ENCODE data around the gene MEMO1.

The MEMO1 gene

GRCh38 chr2:32003791-32004190 is 7.0 kb downstream of the MEMO1 start:
- no peak overlapping the region for H2AFZ ChIP-seq (ENCODE audit: low read length)
- H3K4ac ChIP-seq (ENCODE audit: low read length), result no peak overlapping the region
- H4K8ac ChIP-seq (ENCODE audit: low read depth, low read length), result no peak overlapping the region
- no peak overlapping the region for H3K18ac ChIP-seq (ENCODE audit: low read length)
- peaks cover 3% of the 10 kb centered on the region for H3K79me1 ChIP-seq (ENCODE audit: low read depth, low read length)
- no peak overlapping the region for H3K4me3 ChIP-seq (ENCODE audit: low read length in 2 of 2)
- peaks cover 0 to 2% of the 10 kb centered on the region in 2 donors for H3K4me1 ChIP-seq (ENCODE audit: control insufficient read depth in 2 of 2, insufficient read depth in 1 of 2, low read depth in 1 of 2, low read length in 2 of 2)
- no peaks in the 10 kb centered on the region for H3K27me3 ChIP-seq (ENCODE audit: control insufficient read depth in 3 of 3, insufficient read depth in 3 of 3, low read depth in 1 of 3, low read length in 3 of 3)
- H2AK5ac ChIP-seq (ENCODE audit: low read depth, low read length), result no peak overlapping the region
- no peak overlapping the region for H2BK120ac ChIP-seq (ENCODE audit: low read depth, low read length)
- no peak overlapping the region for H4K91ac ChIP-seq (ENCODE audit: low read depth, low read length, poor library complexity)
- H2BK5ac ChIP-seq (ENCODE audit: low read length), result no peak overlapping the region
- DNase-seq (ENCODE audit: low spot score), result no peak
- no peak overlapping the region for H2BK15ac ChIP-seq (ENCODE audit: low read length)
- no CpG with 5 or more reads among the region's 2 CpGs for WGBS, 2 donors (ENCODE audit: extremely low coverage in 2 of 2, insufficient read length in 2 of 2, insufficient replicate concordance in 1 of 2)
- H3K23ac ChIP-seq (ENCODE audit: low read depth, low read length, poor library complexity), result no peak overlapping the region
- H3K36me3 ChIP-seq (replicated peaks in 1 of 2; ENCODE audit: control insufficient read depth in 2 of 2, insufficient read depth in 2 of 2, low read length in 2 of 2), result peaks cover 0 to 3% of the 10 kb centered on the region in 2 donors
- no peak overlapping the region for H2BK12ac ChIP-seq (ENCODE audit: low read length)
- H3K14ac ChIP-seq (ENCODE audit: low read length), result no peak overlapping the region
- no peak overlapping the region for H3K4me2 ChIP-seq (ENCODE audit: insufficient read depth, low read length, poor library complexity, severe bottlenecking)
- H3K27ac ChIP-seq (replicated peaks; ENCODE audit: low read length), result no peak overlapping the region
- H3K9ac ChIP-seq (ENCODE audit: low read depth, low read length, poor library complexity), result no peak overlapping the region
- no peaks in the 10 kb centered on the region for H3K9me3 ChIP-seq (replicated peaks in 1 of 2; ENCODE audit: control insufficient read depth in 2 of 2, insufficient read depth in 1 of 2, low read depth in 1 of 2, low read length in 2 of 2)

GRCh38 chr2:32002406-32002805 is 8.4 kb downstream of the MEMO1 start:
- Histone ChIP-seq H3K27me3 (ENCODE audit: control insufficient read depth in 3 of 3, insufficient read depth in 3 of 3, low read depth in 1 of 3, low read length in 3 of 3) (no peaks in the 10 kb centered on the region), H2BK5ac (ENCODE audit: low read length) (no peak overlapping the region), H2AK5ac (ENCODE audit: low read depth, low read length) (no peak overlapping the region), H3K23ac (ENCODE audit: low read depth, low read length, poor library complexity) (no peak overlapping the region), H3K18ac (ENCODE audit: low read length) (no peak overlapping the region), H3K14ac (ENCODE audit: low read length) (no peak overlapping the region), H2BK120ac (ENCODE audit: low read depth, low read length) (no peak overlapping the region), H3K27ac (replicated peaks; ENCODE audit: low read length) (no peak overlapping the region), H2AFZ (ENCODE audit: low read length) (no peak overlapping the region), H3K4me2 (ENCODE audit: insufficient read depth, low read length, poor library complexity, severe bottlenecking) (no peak overlapping the region), H3K79me1 (ENCODE audit: low read depth, low read length) (peaks cover 3% of the 10 kb centered on the region), H4K8ac (ENCODE audit: low read depth, low read length) (no peak overlapping the region), H2BK12ac (ENCODE audit: low read length) (no peak overlapping the region), H3K4me1 (ENCODE audit: control insufficient read depth in 2 of 2, insufficient read depth in 1 of 2, low read depth in 1 of 2, low read length in 2 of 2) (no peaks in the 10 kb centered on the region), H3K4me3 (ENCODE audit: low read length in 2 of 2) (no peak overlapping the region), H3K9ac (ENCODE audit: low read depth, low read length, poor library complexity) (no peak overlapping the region), H3K4ac (ENCODE audit: low read length) (no peak overlapping the region), H3K36me3 (replicated peaks in 1 of 2; ENCODE audit: control insufficient read depth in 2 of 2, insufficient read depth in 2 of 2, low read length in 2 of 2) (peaks cover 0 to 3% of the 10 kb centered on the region in 2 donors), H4K91ac (ENCODE audit: low read depth, low read length, poor library complexity) (no peak overlapping the region), H3K9me3 (replicated peaks in 1 of 2; ENCODE audit: control insufficient read depth in 2 of 2, insufficient read depth in 1 of 2, low read depth in 1 of 2, low read length in 2 of 2) (no peaks in the 10 kb centered on the region), H2BK15ac (ENCODE audit: low read length) (no peak overlapping the region)
- no CpG with 5 or more reads among the region's 3 CpGs for WGBS, 2 donors (ENCODE audit: extremely low coverage in 2 of 2, insufficient read length in 2 of 2, insufficient replicate concordance in 1 of 2)
- no peak for DNase-seq (ENCODE audit: low spot score)

- H3K4me2 ChIP-seq (ENCODE audit: insufficient read depth, low read length, poor library complexity, severe bottlenecking), result no peak overlapping the region
- no peak overlapping the region for H2BK120ac ChIP-seq (ENCODE audit: low read depth, low read length)
- H3K14ac ChIP-seq (ENCODE audit: low read length), result no peak overlapping the region
- H3K36me3 ChIP-seq (replicated peaks in 1 of 2; ENCODE audit: control insufficient read depth in 2 of 2, insufficient read depth in 2 of 2, low read length in 2 of 2), result no peaks in the 10 kb centered on the region
- H3K27ac ChIP-seq (replicated peaks; ENCODE audit: low read length), result no peak overlapping the region
- H3K18ac ChIP-seq (ENCODE audit: low read length), result no peak overlapping the region
- WGBS, 2 donors (ENCODE audit: extremely low coverage in 2 of 2, insufficient read length in 2 of 2, insufficient replicate concordance in 1 of 2), result no CpG with 5 or more reads among the region's 4 CpGs
- no peak overlapping the region for H3K9ac ChIP-seq (ENCODE audit: low read depth, low read length, poor library complexity)
- DNase-seq (ENCODE audit: low spot score), result no peak
- no peak overlapping the region for H2BK15ac ChIP-seq (ENCODE audit: low read length)
- no peak overlapping the region for H4K91ac ChIP-seq (ENCODE audit: low read depth, low read length, poor library complexity)
- no peak overlapping the region for H2BK12ac ChIP-seq (ENCODE audit: low read length)
- H3K27me3 ChIP-seq (ENCODE audit: control insufficient read depth in 3 of 3, insufficient read depth in 3 of 3, low read depth in 1 of 3, low read length in 3 of 3), result no peaks in the 10 kb centered on the region
- H3K4me1 ChIP-seq (ENCODE audit: control insufficient read depth in 2 of 2, insufficient read depth in 1 of 2, low read depth in 1 of 2, low read length in 2 of 2), result no peaks in the 10 kb centered on the region
- no peaks in the 10 kb centered on the region for H3K9me3 ChIP-seq (replicated peaks in 1 of 2; ENCODE audit: control insufficient read depth in 2 of 2, insufficient read depth in 1 of 2, low read depth in 1 of 2, low read length in 2 of 2)
- no peak overlapping the region for H2AK5ac ChIP-seq (ENCODE audit: low read depth, low read length)
- H3K79me1 ChIP-seq (ENCODE audit: low read depth, low read length), result peaks cover 6% of the 10 kb centered on the region
- H2BK5ac ChIP-seq (ENCODE audit: low read length), result no peak overlapping the region
- no peak overlapping the region for H3K23ac ChIP-seq (ENCODE audit: low read depth, low read length, poor library complexity)
- no peak overlapping the region for H4K8ac ChIP-seq (ENCODE audit: low read depth, low read length)
- no peak overlapping the region for H3K4ac ChIP-seq (ENCODE audit: low read length)
- H2AFZ ChIP-seq (ENCODE audit: low read length), result no peak overlapping the region
- no peak overlapping the region for H3K4me3 ChIP-seq (ENCODE audit: low read length in 2 of 2)
Measured at GRCh38 chr2:31999438-31999837, 11.4 kb downstream of the MEMO1 start.

DNA sequence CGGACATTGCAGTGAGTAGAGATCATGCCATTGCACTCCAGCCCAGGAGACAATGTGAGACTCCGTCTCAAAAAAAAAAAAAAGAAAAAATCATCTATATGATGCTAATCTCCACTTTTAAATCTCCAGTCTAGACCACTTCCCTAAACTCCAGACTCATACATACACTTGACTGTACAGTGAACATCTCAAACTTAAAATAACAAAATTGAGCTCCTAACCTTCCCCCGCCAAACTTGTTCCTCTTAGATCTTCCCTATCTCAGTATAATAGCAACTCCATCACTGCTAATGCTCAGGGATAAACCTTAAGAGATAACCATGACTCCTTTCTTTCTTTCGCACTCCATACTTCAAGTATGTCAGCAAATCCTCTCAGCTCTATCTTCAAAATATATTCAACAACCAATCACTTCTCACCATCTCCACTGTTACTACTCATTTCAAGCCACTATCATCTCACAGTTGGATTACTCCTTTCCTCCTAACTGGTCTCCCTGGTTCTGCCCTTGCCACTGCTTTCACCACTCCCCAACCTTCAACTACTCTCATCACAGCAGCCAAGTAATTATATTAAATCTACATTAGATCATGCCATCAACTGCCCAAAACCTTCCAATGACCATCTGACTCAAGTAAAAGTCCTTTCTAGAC is 12.0 kb downstream of the MEMO1 start:
- Histone ChIP-seq H3K36me3 (replicated peaks in 1 of 2; ENCODE audit: control insufficient read depth in 2 of 2, insufficient read depth in 2 of 2, low read length in 2 of 2) (no peaks in the 10 kb centered on the region), H3K27me3 (ENCODE audit: control insufficient read depth in 3 of 3, insufficient read depth in 3 of 3, low read depth in 1 of 3, low read length in 3 of 3) (no peaks in the 10 kb centered on the region), H3K4me1 (ENCODE audit: control insufficient read depth in 2 of 2, insufficient read depth in 1 of 2, low read depth in 1 of 2, low read length in 2 of 2) (no peaks in the 10 kb centered on the region)

More for the DNA sequence above, 12.0 kb downstream of the MEMO1 start:
- H3K23ac ChIP-seq (ENCODE audit: low read depth, low read length, poor library complexity), result no peak overlapping the region
- no peak overlapping the region for H3K14ac ChIP-seq (ENCODE audit: low read length)
- H2BK12ac ChIP-seq (ENCODE audit: low read length), result no peak overlapping the region
- no peak overlapping the region for H3K18ac ChIP-seq (ENCODE audit: low read length)
- no peak overlapping the region for H3K9ac ChIP-seq (ENCODE audit: low read depth, low read length, poor library complexity)
- H3K4me3 ChIP-seq (ENCODE audit: low read length in 2 of 2), result no peak overlapping the region
- no peak overlapping the region for H4K8ac ChIP-seq (ENCODE audit: low read depth, low read length)
- H2AK5ac ChIP-seq (ENCODE audit: low read depth, low read length), result no peak overlapping the region
- H3K4ac ChIP-seq (ENCODE audit: low read length), result no peak overlapping the region
- no peak overlapping the region for H2BK5ac ChIP-seq (ENCODE audit: low read length)
- no CpG with 5 or more reads among the region's 4 CpGs for WGBS, 2 donors (ENCODE audit: extremely low coverage in 2 of 2, insufficient read length in 2 of 2, insufficient replicate concordance in 1 of 2)
- H2AFZ ChIP-seq (ENCODE audit: low read length), result no peak overlapping the region
- no peaks in the 10 kb centered on the region for H3K9me3 ChIP-seq (replicated peaks in 1 of 2; ENCODE audit: control insufficient read depth in 2 of 2, insufficient read depth in 1 of 2, low read depth in 1 of 2, low read length in 2 of 2)
- H3K4me2 ChIP-seq (ENCODE audit: insufficient read depth, low read length, poor library complexity, severe bottlenecking), result no peak overlapping the region
- H2BK120ac ChIP-seq (ENCODE audit: low read depth, low read length), result no peak overlapping the region
- H4K91ac ChIP-seq (ENCODE audit: low read depth, low read length, poor library complexity), result no peak overlapping the region
- DNase-seq (ENCODE audit: low spot score), result no peak
- H2BK15ac ChIP-seq (ENCODE audit: low read length), result no peak overlapping the region
- H3K27ac ChIP-seq (replicated peaks; ENCODE audit: low read length), result no peak overlapping the region
- peaks cover 6% of the 10 kb centered on the region for H3K79me1 ChIP-seq (ENCODE audit: low read depth, low read length)
